HepG2 (cell line): ENCODE measurements around the gene ANKIB1. TPM values are rescaled to one million over a fixed set of nuclear protein-coding genes. Genes with fewer than 3 reads are reported as not detected.

ENCODE experiments used
- ATAC-seq: fragments of 200-7000 bp; cut with Tn5 transposase; 3 replicates; pipeline ENCODE4 v1.9.1; 2020; ENCODE audit warnings: mild to moderate bottlenecking, moderate library complexity
- BruUV-seq: library from RNA; stranded (reverse); fragments of 400-500 nt; replicated peaks from 2 replicates; lab custom pipeline; 2021; lab: Mats Ljungman, UMichigan
- CTCF ChIA-PET: fragments of 300-600 bp; formaldehyde crosslinking; extraction: SDS; loops from one replicate; lab custom pipeline; 2021; ENCODE audit warnings: low total read pairs, inconsistent platforms, low intra/inter-chr PET ratio; lab: Yijun Ruan, JAX
- POLR2A ChIA-PET: fragments of 350-600 bp; sonication (Branson Sonifier 250); formaldehyde crosslinking; loops from one replicate; lab custom pipeline; 2020; ENCODE audit warnings: antibody characterized with exemption, inconsistent platforms; lab: Yijun Ruan, JAX
- DNase-seq: peaks from one replicate; pipeline ENCODE4 v3.0.0-alpha.2; 2015; ENCODE audit warnings: low spot score
- FAIRE-seq: peaks from 3 replicates; lab custom pipeline; 2011; peaks lifted over from hg19 to GRCh38; lab: Jason Lieb, UNC
- H2AFZ ChIP-seq: one replicate; pipeline ENCODE4 v1.6.1; 2011; ENCODE audit warnings: low read length, inconsistent platforms
- H3K27ac ChIP-seq: fragments of 300-600 bp; 3 replicates; pipeline ENCODE4 v1.8.0; 2011; ENCODE audit warnings: mixed run types, mild to moderate bottlenecking, mixed read lengths, low read length, inconsistent platforms; ENCODE audit not compliant: insufficient read depth; ENCODE audit errors: extremely low read length
- H3K27me3 ChIP-seq, 2 experiments: fragments of 200-600 bp in 1 of 2; 2 replicates in 1 of 2; 3 replicates in 1 of 2; pipeline versions ENCODE4 v1.6.0 to v1.8.0; 2011; ENCODE audit warnings: low read length in 2 of 2, mild to moderate bottlenecking in 2 of 2, moderate library complexity in 2 of 2, inconsistent platforms in 1 of 2; ENCODE audit not compliant: insufficient read depth in 2 of 2, control insufficient read depth in 1 of 2
- H3K36me3 ChIP-seq, 2 experiments: fragments of 200-600 bp in 1 of 2; replicated peaks in 1 of 2; 2 replicates in 1 of 2; 3 replicates in 1 of 2; pipeline versions ENCODE4 v1.5.1 to v1.8.0; 2011; ENCODE audit warnings: low read length in 2 of 2, inconsistent platforms in 1 of 2; ENCODE audit not compliant: insufficient read depth in 2 of 2, control insufficient read depth in 1 of 2
- H3K4me1 ChIP-seq: 2 replicates; pipeline ENCODE4 v1.5.1; 2012; ENCODE audit warnings: low read length, inconsistent platforms; ENCODE audit not compliant: insufficient read depth
- H3K4me2 ChIP-seq: 2 replicates; pipeline ENCODE4 v1.6.0; 2011; ENCODE audit warnings: low read depth, low read length, inconsistent platforms
- H3K4me3 ChIP-seq, 3 experiments: fragments of 200-600 bp in 1 of 3; sonication (generic), shearing (Covaris generic) in 1 of 3; replicated peaks in 1 of 3; 2 replicates each; pipeline ENCODE4 v1.5.1; 2011 to 2016; ENCODE audit warnings: low read length in 3 of 3, inconsistent platforms in 2 of 3, low read depth in 2 of 3, mild to moderate bottlenecking in 2 of 3, control low read depth in 1 of 3, mixed read lengths in 1 of 3; ENCODE audit not compliant: insufficient read depth in 1 of 3
- H3K79me2 ChIP-seq: one replicate; pipeline ENCODE4 v1.6.1; 2011; ENCODE audit warnings: low read length, inconsistent platforms; ENCODE audit not compliant: insufficient read depth
- H3K9ac ChIP-seq: 2 replicates; pipeline ENCODE4 v1.6.0; 2011; ENCODE audit warnings: mild to moderate bottlenecking, low read depth, low read length, inconsistent platforms; ENCODE audit not compliant: insufficient read depth
- H3K9me3 ChIP-seq: 2 replicates; pipeline ENCODE4 v1.5.1; 2012; ENCODE audit warnings: mild to moderate bottlenecking, low read length
- H4K20me1 ChIP-seq: 2 replicates; pipeline ENCODE4 v1.6.0; 2011; ENCODE audit warnings: inconsistent platforms, mild to moderate bottlenecking, low read length, moderate library complexity; ENCODE audit not compliant: insufficient read depth
- CTCF ChIP-seq: sonication (generic); formaldehyde crosslinking; IDR thresholded peaks from 2 replicates; pipeline ENCODE4 v1.5.0; 2020; ENCODE audit warnings: mild to moderate bottlenecking, missing genetic modification reagents, moderate library complexity
- HIVEP1 ChIP-seq: sonication (generic); formaldehyde crosslinking; IDR thresholded peaks from 2 replicates; pipeline ENCODE4 v1.4.0; 2020; ENCODE audit warnings: mild to moderate bottlenecking, missing genetic modification reagents
- NFATC3 ChIP-seq: sonication (generic); formaldehyde crosslinking; IDR thresholded peaks from 2 replicates; pipeline ENCODE4 v1.5.1; 2020; ENCODE audit warnings: mild to moderate bottlenecking, missing genetic modification reagents
- ZBTB43 ChIP-seq: sonication (generic); formaldehyde crosslinking; conservative IDR thresholded peaks from 2 replicates; pipeline ENCODE4 v1.4.0; 2020; ENCODE audit warnings: missing genetic modification reagents
- WGBS: methylation state at CpG from one replicate; pipeline ENCODE4 v1.1.6; 2017; ENCODE audit warnings: low lambda C conversion rate; 5-methylcytosine and 5-hydroxymethylcytosine counted together
- in situ Hi-C: cut with HindIII; loops from 2 replicates; pipeline ENCODE4 v1.10.0; 2017; ENCODE audit warnings: low pct_unique_long_range_greater_than_20kb; ENCODE audit not compliant: extremely low pct_ligation_motif_present
- intact Hi-C: fragments of 100-400 bp; cut with micrococcal nuclease; formaldehyde crosslinking; loops from one replicate; pipeline ENCODE4 v1.10.0; 2022; ENCODE audit not compliant: unreplicated experiment
- polyA plus RNA-seq, 8 experiments: library from polyadenylated mRNA; depleted of rRNA in 3 of 8; stranded (reverse) in 7 of 8; unstranded in 1 of 8; fragments of >200 nt; fragmentation: Illumina TruSeq in 4 of 8; extraction: Trizol in 4 of 8; gene quantifications; 2 replicates each; pipeline versions ENCODE4 v1.2.1 to v1.2.3, GENCODE V29; 2011 to 2016; ENCODE audit warnings: low read depth in 4 of 8, missing spikeins in 1 of 8, mixed read lengths in 1 of 8; ENCODE audit not compliant: insufficient read depth in 1 of 8
- total RNA-seq, 5 experiments: library from RNA; depleted of rRNA; stranded (reverse); fragments of >200 nt; fragmentation: Illumina TruSeq; extraction: Trizol; gene quantifications; 2 replicates each; pipeline ENCODE4 v1.2.3, GENCODE V29; 2016; ENCODE audit warnings: low read depth in 1 of 5

Gene ANKIB1
- total and polyA plus RNA-seq, 2 of the 13 experiments (the other 11 are each of a cell fraction or from before 2014, with no cell fraction given), result 28.7 to 29.6 TPM

DNA sequence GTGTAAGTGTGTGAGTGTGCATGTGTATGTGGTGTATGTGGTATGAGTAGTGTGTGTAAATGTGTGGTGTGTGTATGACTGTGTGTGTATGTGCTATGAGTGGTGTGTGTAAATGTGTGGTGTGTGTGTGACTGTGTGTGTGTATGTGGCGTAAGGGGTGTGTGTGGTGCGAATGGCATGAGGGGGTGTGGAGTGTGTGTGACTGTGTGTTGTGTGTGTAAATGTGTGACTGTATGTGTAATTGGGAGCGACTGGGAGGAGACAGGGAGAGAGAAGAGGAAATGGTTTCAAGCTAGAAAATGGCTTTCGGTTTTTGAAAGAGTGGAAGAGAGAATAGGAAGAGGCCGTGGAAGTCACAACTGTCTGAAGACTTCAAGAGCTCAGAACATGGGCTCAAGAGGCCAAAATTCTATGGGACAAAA, 177.9 kb downstream of the ANKIB1 start (continued):
- no peak for TF ChIP-seq ZBTB43

DNA sequence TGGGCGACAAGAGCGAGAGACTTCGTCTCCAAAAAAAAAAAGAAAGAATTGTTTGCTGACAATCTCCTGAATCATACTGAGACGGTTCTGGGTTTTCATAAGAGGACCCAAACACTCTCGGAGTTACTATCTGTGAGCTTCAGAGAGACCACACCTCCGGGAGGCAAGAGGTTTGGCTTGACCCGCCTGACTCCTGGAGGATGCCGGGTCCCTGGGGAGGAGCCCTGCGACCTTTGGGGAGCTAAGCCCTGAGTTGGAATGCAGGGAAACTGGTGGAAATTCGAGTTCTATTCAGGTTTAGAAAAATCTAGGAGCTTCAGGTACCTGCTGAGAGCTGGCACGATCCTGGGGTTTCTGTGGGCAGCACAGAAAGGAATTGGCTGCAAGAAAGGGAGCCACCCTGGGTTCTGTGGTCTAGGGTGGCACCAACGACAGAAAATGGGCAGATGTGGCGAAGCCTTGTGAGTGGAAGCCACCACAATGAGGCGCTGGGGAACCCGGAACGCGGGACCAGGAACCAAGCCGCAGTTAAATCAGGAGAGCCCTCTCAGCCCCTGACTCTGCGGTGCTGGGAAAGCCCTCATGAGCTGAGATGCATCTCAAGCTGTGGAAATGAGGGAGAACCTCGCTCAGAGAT, 179.7 kb downstream of the ANKIB1 start:
- POLR2A ChIA-PET, result no interaction called here
- Histone ChIP-seq H3K9ac (no peak overlapping the region), H3K9me3 (no peaks in the 10 kb centered on the region), H3K27me3 (no peaks in the 10 kb centered on the region), H3K27ac (no peak overlapping the region), H3K36me3 (no peaks in the 10 kb centered on the region), H3K79me2 (no peaks in the 10 kb centered on the region), H2AFZ (no peak overlapping the region), H3K4me1 (peaks cover 21% of the 10 kb centered on the region), H3K4me2 (peak overlapping the region; percentile 2; the same call in 1 of the 2 replicates), H3K4me3 (no peak overlapping the region), H4K20me1 (no peaks in the 10 kb centered on the region)
- DNase-seq (no peak), ATAC-seq (no peak), FAIRE-seq (no peak)
- TF ChIP-seq CTCF (CRISPR knock-in tag), result peak; percentile 19; the same call in 1 of the 2 replicates
- TF ChIP-seq HIVEP1 (CRISPR knock-in tag), result no peak
- no peak for TF ChIP-seq NFATC3 (CRISPR knock-in tag)
- no TSS peak for BruUV-seq
- intact Hi-C loops, result loop anchor here (2.0 to 5.0 kb wide), 2 partner anchors 383 to 629 kb away; no protein-coding TSS in a partner anchor
- in situ Hi-C loops, result loop anchor here (25.0 kb wide), 1 partner anchor 637 kb away; no protein-coding TSS in a partner anchor
- CTCF ChIA-PET, result interaction anchor here (1.6 kb wide), 1 partner anchor 21 kb away, joined by 22 read pairs; the partner anchor contains the start of gene GATAD1
- WGBS, result 54% methylated on average over 20 of the region's 20 CpGs
